Mucosa of rectum (tissue), 2 donors: ENCODE measurements around the gene LAMA2.

Experiments used
- H3K27ac ChIP-seq, 2 donors: one replicate each; pipeline ENCODE4 v1.7.0; 2013; ENCODE audit warnings: inconsistent platforms in 2 of 2, low read depth in 2 of 2, low read length in 2 of 2
- H3K27me3 ChIP-seq, 2 donors: one replicate each; pipeline ENCODE4 v1.7.0; 2013; ENCODE audit warnings: low read length in 2 of 2; ENCODE audit not compliant: control insufficient read depth in 2 of 2, insufficient read depth in 2 of 2
- H3K36me3 ChIP-seq, 2 donors: one replicate each; pipeline ENCODE4 v1.7.0; 2013; ENCODE audit warnings: low read length in 2 of 2; ENCODE audit not compliant: control insufficient read depth in 2 of 2, insufficient read depth in 2 of 2
- H3K4me1 ChIP-seq, 2 donors: one replicate each; pipeline ENCODE4 v1.7.0; 2013; ENCODE audit warnings: low read length in 2 of 2, mild to moderate bottlenecking in 1 of 2; ENCODE audit not compliant: control insufficient read depth in 2 of 2, insufficient read depth in 2 of 2
- H3K4me3 ChIP-seq, 2 donors: one replicate each; pipeline ENCODE4 v1.7.0; 2013; ENCODE audit warnings: low read length in 2 of 2
- H3K9ac ChIP-seq, 2 donors: one replicate each; pipeline ENCODE4 v1.7.0; 2013; ENCODE audit warnings: low read length in 2 of 2, low read depth in 1 of 2, mild to moderate bottlenecking in 1 of 2
- H3K9me3 ChIP-seq, 2 donors: one replicate each; pipeline ENCODE4 v1.7.0; 2013; ENCODE audit warnings: low read length in 2 of 2; ENCODE audit not compliant: control insufficient read depth in 2 of 2
- donor health status: healthy.
- donor health status: Normal muscosa, but diverticular disease.

LAMA2 gene

GRCh38 chr6:128997880-128998279, 114.9 kb downstream of the LAMA2 start:
- Histone ChIP-seq H3K27ac (no peak overlapping the region), H3K9me3 (no peaks in the 10 kb centered on the region), H3K9ac (no peak overlapping the region), H3K4me3 (no peak overlapping the region), H3K36me3 (no peaks in the 10 kb centered on the region), H3K27me3 (no peaks in the 10 kb centered on the region), H3K4me1 (no peaks in the 10 kb centered on the region)

GRCh38 chr6:129006724-129007514, 124.0 kb downstream of the LAMA2 start:
- no peaks in the 10 kb centered on the region for H3K4me1 ChIP-seq
- no peak overlapping the region for H3K4me3 ChIP-seq
- no peaks in the 10 kb centered on the region for H3K36me3 ChIP-seq
- H3K9me3 ChIP-seq, result no peaks in the 10 kb centered on the region
- H3K27me3 ChIP-seq, result no peaks in the 10 kb centered on the region
- H3K9ac ChIP-seq, result no peak overlapping the region
- no peak overlapping the region for H3K27ac ChIP-seq

- no peaks in the 10 kb centered on the region for H3K36me3 ChIP-seq
- no peaks in the 10 kb centered on the region for H3K9me3 ChIP-seq
- no peaks in the 10 kb centered on the region for H3K4me1 ChIP-seq
- H3K27ac ChIP-seq, result no peak overlapping the region
- no peak overlapping the region for H3K4me3 ChIP-seq
- no peak overlapping the region for H3K9ac ChIP-seq
- H3K27me3 ChIP-seq, result no peaks in the 10 kb centered on the region
Observed at GRCh38 chr6:129007701-129008373, 124.9 kb downstream of the LAMA2 start.

- H3K9me3 ChIP-seq, result no peaks in the 10 kb centered on the region
- H3K4me3 ChIP-seq, result no peak overlapping the region
- H3K27ac ChIP-seq, result no peak overlapping the region
- no peaks in the 10 kb centered on the region for H3K36me3 ChIP-seq
- no peaks in the 10 kb centered on the region for H3K27me3 ChIP-seq
- no peaks in the 10 kb centered on the region for H3K4me1 ChIP-seq
- no peak overlapping the region for H3K9ac ChIP-seq
Observed at GRCh38 chr6:129008591-129008990, 125.7 kb downstream of the LAMA2 start.

- H3K27ac ChIP-seq, result no peak overlapping the region
- H3K4me3 ChIP-seq, result no peak overlapping the region
- H3K36me3 ChIP-seq, result no peaks in the 10 kb centered on the region
- H3K4me1 ChIP-seq, result no peaks in the 10 kb centered on the region
- no peaks in the 10 kb centered on the region for H3K9me3 ChIP-seq
- H3K27me3 ChIP-seq, result no peaks in the 10 kb centered on the region
- H3K9ac ChIP-seq, result no peak overlapping the region
Observed at GRCh38 chr6:129009851-129010250, 126.9 kb downstream of the LAMA2 start.

GRCh38 chr6:129014302-129014701, 131.4 kb downstream of the LAMA2 start:
- Histone ChIP-seq H3K4me3 (no peak overlapping the region), H3K27ac (no peak overlapping the region), H3K4me1 (no peaks in the 10 kb centered on the region), H3K9ac (no peak overlapping the region), H3K36me3 (no peaks in the 10 kb centered on the region), H3K27me3 (no peaks in the 10 kb centered on the region), H3K9me3 (no peaks in the 10 kb centered on the region)

GRCh38 chr6:129015721-129016120, 132.8 kb downstream of the LAMA2 start:
- no peaks in the 10 kb centered on the region for H3K4me1 ChIP-seq
- no peak overlapping the region for H3K27ac ChIP-seq
- no peak overlapping the region for H3K9ac ChIP-seq
- no peaks in the 10 kb centered on the region for H3K9me3 ChIP-seq
- H3K36me3 ChIP-seq, result no peaks in the 10 kb centered on the region
- no peaks in the 10 kb centered on the region for H3K27me3 ChIP-seq
- no peak overlapping the region for H3K4me3 ChIP-seq

- no peak overlapping the region for H3K27ac ChIP-seq
- H3K4me3 ChIP-seq, result no peak overlapping the region
- no peaks in the 10 kb centered on the region for H3K27me3 ChIP-seq
- H3K9me3 ChIP-seq, result no peaks in the 10 kb centered on the region
- H3K36me3 ChIP-seq, result no peaks in the 10 kb centered on the region
- H3K9ac ChIP-seq, result no peak overlapping the region
- H3K4me1 ChIP-seq, result no peaks in the 10 kb centered on the region
Observed at GRCh38 chr6:129016844-129017243, 133.9 kb downstream of the LAMA2 start.

- H3K4me3 ChIP-seq, result no peak overlapping the region
- H3K9ac ChIP-seq, result no peak overlapping the region
- H3K36me3 ChIP-seq, result no peaks in the 10 kb centered on the region
- no peak overlapping the region for H3K27ac ChIP-seq
- H3K27me3 ChIP-seq, result no peaks in the 10 kb centered on the region
- no peaks in the 10 kb centered on the region for H3K9me3 ChIP-seq
- no peaks in the 10 kb centered on the region for H3K4me1 ChIP-seq
Observed at GRCh38 chr6:129022011-129022553, 139.1 kb downstream of the LAMA2 start.

GRCh38 chr6:129026601-129027000, 143.7 kb downstream of the LAMA2 start:
- no peak overlapping the region for H3K27ac ChIP-seq
- H3K9me3 ChIP-seq, result no peaks in the 10 kb centered on the region
- H3K4me1 ChIP-seq, result no peaks in the 10 kb centered on the region

More at GRCh38 chr6:129026601-129027000, 143.7 kb downstream of the LAMA2 start:
- H3K36me3 ChIP-seq, result no peaks in the 10 kb centered on the region
- H3K9ac ChIP-seq, result no peak overlapping the region
- no peak overlapping the region for H3K4me3 ChIP-seq
- H3K27me3 ChIP-seq, result peaks cover 0 to 2% of the 10 kb centered on the region in 2 donors
